ENCODE results near the gene ROBO4. TPM values are rescaled to one million over a fixed set of nuclear protein-coding genes. Genes with fewer than 3 reads are reported as not detected.

ROBO4 gene
- total RNA-seq, 2 donors from 2014 or later, result 8.5 to 18.8 TPM

DNA sequence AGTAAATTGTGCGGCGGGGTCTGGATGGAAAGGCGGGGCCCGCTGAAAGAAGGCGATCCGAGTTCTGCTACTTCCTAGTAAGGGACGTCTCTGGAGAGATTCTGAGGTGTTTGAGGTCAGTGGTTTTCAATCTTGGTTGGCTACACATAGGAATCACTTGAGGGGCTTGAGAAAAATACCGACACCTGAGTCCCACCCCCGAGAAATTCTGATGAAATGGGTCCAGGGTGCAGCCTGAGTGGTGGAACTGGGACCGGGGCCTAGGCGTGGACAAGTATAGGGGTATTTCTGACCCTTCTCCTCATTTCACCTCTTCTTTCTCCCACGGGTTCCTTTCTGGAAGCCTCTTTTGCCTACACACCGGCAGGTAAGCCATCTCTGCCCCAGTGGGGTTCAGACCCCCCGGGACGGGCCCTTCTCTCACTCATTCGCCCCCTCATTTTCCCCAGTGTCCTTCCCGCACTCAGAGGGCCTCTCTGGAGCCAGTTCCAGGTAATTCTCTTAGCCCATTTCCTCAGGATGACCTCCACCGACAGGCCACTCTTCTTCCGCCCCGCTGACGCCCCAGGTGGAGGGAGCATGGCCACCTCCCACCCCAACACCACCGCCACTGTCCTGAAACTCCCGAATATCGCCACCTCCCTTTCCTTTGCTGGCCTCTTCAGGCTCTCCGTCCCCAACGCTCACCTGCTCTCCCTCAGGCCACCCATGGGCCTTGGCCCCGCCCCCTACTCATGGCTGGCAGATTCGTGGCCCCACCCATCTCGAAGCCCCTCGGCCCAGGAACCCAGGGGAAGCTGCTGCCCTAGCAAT lies 20.6 kb downstream of the ROBO4 start:
- ATAC-seq (ENCODE audit: insufficient number of reproducible peaks, low FRiP score, low read depth), result no peak

DNA sequence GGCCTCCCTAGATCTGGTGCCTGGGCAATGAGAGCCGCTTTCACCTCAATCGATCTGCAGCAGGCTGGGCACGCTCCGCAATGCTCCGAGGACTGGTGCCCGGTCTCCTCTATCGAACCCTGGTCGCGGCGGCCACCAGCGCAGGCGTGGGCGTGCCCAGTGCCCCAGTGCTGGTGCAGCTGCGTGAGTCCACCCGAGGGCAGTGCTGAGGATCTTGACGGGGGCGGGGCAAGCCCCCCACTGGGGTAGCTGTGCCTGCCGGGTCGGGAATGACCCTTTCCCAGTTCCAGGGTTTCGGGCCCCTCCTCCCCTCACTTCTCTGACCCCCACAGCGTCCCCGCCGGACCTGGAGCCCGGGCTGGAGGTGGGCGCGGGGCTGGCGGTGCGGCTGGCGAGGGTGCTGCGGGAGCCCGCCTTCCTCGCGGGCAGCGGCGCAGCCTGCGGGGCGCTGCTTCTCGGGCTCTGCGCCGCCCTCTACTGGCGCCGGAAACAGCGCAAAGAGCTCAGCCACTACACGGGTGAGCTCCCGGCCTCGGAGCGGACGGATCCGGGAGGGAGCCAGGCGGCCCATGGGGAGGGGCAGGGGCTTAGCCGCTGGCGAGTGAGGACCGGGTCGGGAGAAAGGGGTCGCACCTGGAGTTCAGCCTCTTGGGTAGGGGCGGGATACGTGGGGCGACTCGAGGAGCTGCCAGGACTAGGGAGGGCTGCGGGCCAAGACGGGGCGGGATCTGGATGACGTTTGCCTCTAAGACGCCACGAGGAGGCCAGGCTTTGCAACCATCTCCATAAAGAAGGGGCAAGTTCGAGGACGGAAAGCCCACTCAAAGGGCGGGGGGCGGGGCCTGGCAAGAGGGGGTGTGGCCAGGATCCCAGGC lies 21.5 kb downstream of the ROBO4 start:
- no peaks in the 10 kb centered on the region for H3K36me3 ChIP-seq
- ATAC-seq (ENCODE audit: insufficient number of reproducible peaks, low FRiP score, low read depth), result peak; percentile 73
- TF ChIP-seq, protein P1, sequence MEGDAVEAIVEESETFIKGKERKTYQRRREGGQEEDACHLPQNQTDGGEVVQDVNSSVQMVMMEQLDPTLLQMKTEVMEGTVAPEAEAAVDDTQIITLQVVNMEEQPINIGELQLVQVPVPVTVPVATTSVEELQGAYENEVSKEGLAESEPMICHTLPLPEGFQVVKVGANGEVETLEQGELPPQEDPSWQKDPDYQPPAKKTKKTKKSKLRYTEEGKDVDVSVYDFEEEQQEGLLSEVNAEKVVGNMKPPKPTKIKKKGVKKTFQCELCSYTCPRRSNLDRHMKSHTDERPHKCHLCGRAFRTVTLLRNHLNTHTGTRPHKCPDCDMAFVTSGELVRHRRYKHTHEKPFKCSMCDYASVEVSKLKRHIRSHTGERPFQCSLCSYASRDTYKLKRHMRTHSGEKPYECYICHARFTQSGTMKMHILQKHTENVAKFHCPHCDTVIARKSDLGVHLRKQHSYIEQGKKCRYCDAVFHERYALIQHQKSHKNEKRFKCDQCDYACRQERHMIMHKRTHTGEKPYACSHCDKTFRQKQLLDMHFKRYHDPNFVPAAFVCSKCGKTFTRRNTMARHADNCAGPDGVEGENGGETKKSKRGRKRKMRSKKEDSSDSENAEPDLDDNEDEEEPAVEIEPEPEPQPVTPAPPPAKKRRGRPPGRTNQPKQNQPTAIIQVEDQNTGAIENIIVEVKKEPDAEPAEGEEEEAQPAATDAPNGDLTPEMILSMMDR (IDR thresholded peaks at IDR 0.05), result peak; percentile 60
- no peaks in the 10 kb centered on the region for H3K27me3 ChIP-seq (replicated peaks; ENCODE audit: insufficient read depth)
- H3K27ac ChIP-seq, result peak overlapping the region; percentile 63 to 86
- H3K9me3 ChIP-seq, result no peaks in the 10 kb centered on the region
- H3K4me3 ChIP-seq, result peak overlapping the region; percentile 72
- peak; percentile 59 for DNase-seq (ENCODE audit: low spot score)
- H3K4me1 ChIP-seq (ENCODE audit: control insufficient read depth in 1 of 2, low read depth in 2 of 2), result peaks cover 0 to 14% of the 10 kb centered on the region in 2 donors

More for the DNA sequence above, 20.6 kb downstream of the ROBO4 start:
- DNase-seq (ENCODE audit: low spot score), result no peak
- TF ChIP-seq, protein P1 (IDR thresholded peaks at IDR 0.05), result no peak
- Histone ChIP-seq H3K9me3 (no peaks in the 10 kb centered on the region), H3K36me3 (no peaks in the 10 kb centered on the region), H3K4me3 (peak overlapping the region; percentile 72), H3K4me1 (ENCODE audit: control insufficient read depth in 1 of 2, low read depth in 2 of 2) (peaks cover 0 to 14% of the 10 kb centered on the region in 2 donors), H3K27ac (peak overlapping the region; percentile 63 to 86), H3K27me3 (replicated peaks; ENCODE audit: insufficient read depth) (no peaks in the 10 kb centered on the region)

DNA sequence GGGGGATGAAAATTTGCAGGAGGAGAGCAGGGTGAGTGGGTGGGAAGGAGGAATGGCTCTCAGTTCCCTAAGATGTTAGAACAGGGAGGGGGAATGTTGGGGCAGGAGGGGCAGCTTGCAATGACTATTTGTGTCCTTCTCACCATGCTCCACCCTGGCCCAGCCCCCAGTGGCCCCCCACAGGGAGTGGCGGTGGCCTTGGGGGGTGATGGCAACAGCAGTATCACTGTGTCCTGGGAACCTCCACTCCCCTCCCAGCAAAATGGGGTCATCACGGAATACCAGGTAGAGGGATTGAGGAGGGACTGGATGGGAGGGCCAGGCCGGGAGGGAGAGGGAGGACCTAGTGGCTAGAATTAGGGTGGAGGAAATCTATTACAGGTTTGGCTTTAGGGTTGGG lies 22.3 kb downstream of the ROBO4 start:
- no peak for DNase-seq (ENCODE audit: low spot score)
- Histone ChIP-seq H3K4me3 (no peak overlapping the region), H3K9me3 (no peaks in the 10 kb centered on the region), H3K36me3 (no peaks in the 10 kb centered on the region), H3K4me1 (ENCODE audit: control insufficient read depth in 1 of 2, low read depth in 2 of 2) (peaks cover 0 to 14% of the 10 kb centered on the region in 2 donors), H3K27me3 (replicated peaks; ENCODE audit: insufficient read depth) (no peaks in the 10 kb centered on the region), H3K27ac (no peak overlapping the region)
- no peak for ATAC-seq (ENCODE audit: insufficient number of reproducible peaks, low FRiP score, low read depth)
- TF ChIP-seq, protein P1 (IDR thresholded peaks at IDR 0.05), result no peak

DNA sequence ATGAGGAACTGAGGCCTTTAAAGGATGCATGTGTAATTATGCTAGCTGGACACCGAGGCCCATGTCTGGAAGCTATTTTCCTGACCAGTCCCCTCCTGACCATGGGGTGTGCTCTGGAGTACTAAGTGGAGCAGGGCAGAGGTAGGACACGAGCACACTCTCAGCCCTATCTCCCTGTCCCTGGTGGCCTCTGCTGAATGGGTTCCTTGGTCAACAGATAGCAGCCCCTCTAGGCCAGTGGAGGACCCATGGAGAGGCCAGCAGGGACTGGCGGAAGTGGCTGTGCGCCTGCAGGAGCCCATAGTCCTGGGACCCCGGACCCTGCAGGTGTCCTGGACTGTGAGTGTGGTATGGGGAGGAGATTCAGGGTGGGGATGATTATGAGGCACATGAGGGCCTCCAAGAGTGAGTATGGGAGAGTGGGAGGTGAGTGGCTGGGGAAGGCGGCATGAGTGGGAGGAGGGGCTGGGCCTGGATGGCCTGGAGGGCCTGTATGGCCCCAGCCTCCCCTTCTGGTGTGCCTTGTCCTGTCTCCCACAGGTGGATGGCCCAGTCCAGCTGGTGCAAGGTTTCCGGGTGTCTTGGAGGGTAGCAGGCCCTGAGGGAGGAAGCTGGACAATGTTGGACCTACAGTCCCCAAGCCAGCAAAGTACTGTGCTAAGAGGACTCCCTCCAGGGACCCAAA lies 23.0 kb downstream of the ROBO4 start:
- H3K27ac ChIP-seq, result no peak overlapping the region
- no peaks in the 10 kb centered on the region for H3K9me3 ChIP-seq
- no peak overlapping the region for H3K4me3 ChIP-seq
- no peaks in the 10 kb centered on the region for H3K36me3 ChIP-seq
- no peak for ATAC-seq (ENCODE audit: insufficient number of reproducible peaks, low FRiP score, low read depth)
- peaks cover 0 to 14% of the 10 kb centered on the region in 2 donors for H3K4me1 ChIP-seq (ENCODE audit: control insufficient read depth in 1 of 2, low read depth in 2 of 2)
- TF ChIP-seq, protein P1 (IDR thresholded peaks at IDR 0.05), result no peak
- no peak for DNase-seq (ENCODE audit: low spot score)
- H3K27me3 ChIP-seq (replicated peaks; ENCODE audit: insufficient read depth), result no peaks in the 10 kb centered on the region

Data from thoracic aorta (tissue), 2 donors.